HepG2 (cell line): ENCODE data around the gene SASH1. TPM values are rescaled to one million over a fixed set of nuclear protein-coding genes. Genes with fewer than 3 reads are reported as not detected.

ENCODE experiments used
- ATAC-seq: fragments of 200-7000 bp; cut with Tn5 transposase; 3 replicates; pipeline ENCODE4 v1.9.1; 2020; ENCODE audit warnings: mild to moderate bottlenecking, moderate library complexity
- BruUV-seq: library from RNA; stranded (reverse); fragments of 400-500 nt; replicated peaks from 2 replicates; lab custom pipeline; 2021; lab: Mats Ljungman, UMichigan
- CTCF ChIA-PET: fragments of 300-600 bp; formaldehyde crosslinking; extraction: SDS; loops from one replicate; lab custom pipeline; 2021; ENCODE audit warnings: low total read pairs, inconsistent platforms, low intra/inter-chr PET ratio; lab: Yijun Ruan, JAX
- POLR2A ChIA-PET: fragments of 350-600 bp; sonication (Branson Sonifier 250); formaldehyde crosslinking; loops from one replicate; lab custom pipeline; 2020; ENCODE audit warnings: antibody characterized with exemption, inconsistent platforms; lab: Yijun Ruan, JAX
- DNase-seq: peaks from one replicate; pipeline ENCODE4 v3.0.0-alpha.2; 2015; ENCODE audit warnings: low spot score
- FAIRE-seq: peaks from 3 replicates; lab custom pipeline; 2011; peaks lifted over from hg19 to GRCh38; lab: Jason Lieb, UNC
- H2AFZ ChIP-seq: one replicate; pipeline ENCODE4 v1.6.1; 2011; ENCODE audit warnings: low read length, inconsistent platforms
- H3K27ac ChIP-seq: fragments of 300-600 bp; 3 replicates; pipeline ENCODE4 v1.8.0; 2011; ENCODE audit warnings: mixed run types, mild to moderate bottlenecking, mixed read lengths, low read length, inconsistent platforms; ENCODE audit not compliant: insufficient read depth; ENCODE audit errors: extremely low read length
- H3K27me3 ChIP-seq, 2 experiments: fragments of 200-600 bp in 1 of 2; 2 replicates in 1 of 2; 3 replicates in 1 of 2; pipeline versions ENCODE4 v1.6.0 to v1.8.0; 2011; ENCODE audit warnings: low read length in 2 of 2, mild to moderate bottlenecking in 2 of 2, moderate library complexity in 2 of 2, inconsistent platforms in 1 of 2; ENCODE audit not compliant: insufficient read depth in 2 of 2, control insufficient read depth in 1 of 2
- H3K36me3 ChIP-seq, 2 experiments: fragments of 200-600 bp in 1 of 2; replicated peaks in 1 of 2; 2 replicates in 1 of 2; 3 replicates in 1 of 2; pipeline versions ENCODE4 v1.5.1 to v1.8.0; 2011; ENCODE audit warnings: low read length in 2 of 2, inconsistent platforms in 1 of 2; ENCODE audit not compliant: insufficient read depth in 2 of 2, control insufficient read depth in 1 of 2
- H3K4me1 ChIP-seq: 2 replicates; pipeline ENCODE4 v1.5.1; 2012; ENCODE audit warnings: low read length, inconsistent platforms; ENCODE audit not compliant: insufficient read depth
- H3K4me2 ChIP-seq: 2 replicates; pipeline ENCODE4 v1.6.0; 2011; ENCODE audit warnings: low read depth, low read length, inconsistent platforms
- H3K4me3 ChIP-seq, 3 experiments: fragments of 200-600 bp in 1 of 3; sonication (generic), shearing (Covaris generic) in 1 of 3; replicated peaks in 1 of 3; 2 replicates each; pipeline ENCODE4 v1.5.1; 2011 to 2016; ENCODE audit warnings: low read length in 3 of 3, inconsistent platforms in 2 of 3, low read depth in 2 of 3, mild to moderate bottlenecking in 2 of 3, control low read depth in 1 of 3, mixed read lengths in 1 of 3; ENCODE audit not compliant: insufficient read depth in 1 of 3
- H3K79me2 ChIP-seq: one replicate; pipeline ENCODE4 v1.6.1; 2011; ENCODE audit warnings: low read length, inconsistent platforms; ENCODE audit not compliant: insufficient read depth
- H3K9ac ChIP-seq: 2 replicates; pipeline ENCODE4 v1.6.0; 2011; ENCODE audit warnings: mild to moderate bottlenecking, low read depth, low read length, inconsistent platforms; ENCODE audit not compliant: insufficient read depth
- H3K9me3 ChIP-seq: 2 replicates; pipeline ENCODE4 v1.5.1; 2012; ENCODE audit warnings: mild to moderate bottlenecking, low read length
- H4K20me1 ChIP-seq: 2 replicates; pipeline ENCODE4 v1.6.0; 2011; ENCODE audit warnings: inconsistent platforms, mild to moderate bottlenecking, low read length, moderate library complexity; ENCODE audit not compliant: insufficient read depth
- BCL6 ChIP-seq: IDR thresholded peaks from 2 replicates; pipeline ENCODE4 v1.6.1; 2016; ENCODE audit warnings: missing genetic modification reagents, missing compliant biosample characterization
- ZFP1 ChIP-seq: IDR thresholded peaks from 2 replicates; pipeline ENCODE4 v1.6.1; 2016
- ZKSCAN8 ChIP-seq: IDR thresholded peaks from 2 replicates; pipeline ENCODE4 v1.6.1; 2016; ENCODE audit warnings: borderline replicate concordance, missing genetic modification reagents, missing compliant biosample characterization
- ZNF24 ChIP-seq: fragments of 450-650 bp; IDR thresholded peaks from 2 replicates; pipeline ENCODE4 v1.6.1; 2017; ENCODE audit warnings: antibody characterized with exemption, mild to moderate bottlenecking
- ZNF276 ChIP-seq: sonication (generic); formaldehyde crosslinking; IDR thresholded peaks from 2 replicates; pipeline ENCODE4 v1.4.0; 2020; ENCODE audit warnings: mild to moderate bottlenecking, low read depth, missing genetic modification reagents
- ZNF503 ChIP-seq: sonication (generic); formaldehyde crosslinking; IDR thresholded peaks from 2 replicates; pipeline ENCODE4 v1.4.0; 2020; ENCODE audit warnings: missing genetic modification reagents
- WGBS: methylation state at CpG from one replicate; pipeline ENCODE4 v1.1.6; 2017; ENCODE audit warnings: low lambda C conversion rate; 5-methylcytosine and 5-hydroxymethylcytosine counted together
- in situ Hi-C: cut with HindIII; loops from 2 replicates; pipeline ENCODE4 v1.10.0; 2017; ENCODE audit warnings: low pct_unique_long_range_greater_than_20kb; ENCODE audit not compliant: extremely low pct_ligation_motif_present
- intact Hi-C: fragments of 100-400 bp; cut with micrococcal nuclease; formaldehyde crosslinking; loops from one replicate; pipeline ENCODE4 v1.10.0; 2022; ENCODE audit not compliant: unreplicated experiment
- polyA plus RNA-seq, 8 experiments: library from polyadenylated mRNA; depleted of rRNA in 3 of 8; stranded (reverse) in 7 of 8; unstranded in 1 of 8; fragments of >200 nt; fragmentation: Illumina TruSeq in 4 of 8; extraction: Trizol in 4 of 8; gene quantifications; 2 replicates each; pipeline versions ENCODE4 v1.2.1 to v1.2.3, GENCODE V29; 2011 to 2016; ENCODE audit warnings: low read depth in 4 of 8, missing spikeins in 1 of 8, mixed read lengths in 1 of 8; ENCODE audit not compliant: insufficient read depth in 1 of 8
- total RNA-seq, 5 experiments: library from RNA; depleted of rRNA; stranded (reverse); fragments of >200 nt; fragmentation: Illumina TruSeq; extraction: Trizol; gene quantifications; 2 replicates each; pipeline ENCODE4 v1.2.3, GENCODE V29; 2016; ENCODE audit warnings: low read depth in 1 of 5
- TF ChIP-seq, protein P1 (sequence below): sonication (generic); formaldehyde crosslinking; IDR thresholded peaks from 2 replicates; pipeline ENCODE4 v1.5.0; 2020; ENCODE audit warnings: missing genetic modification reagents

The SASH1 gene
- total and polyA plus RNA-seq, 2 of the 13 experiments (the other 11 are each of a cell fraction or from before 2014, with no cell fraction given), result 7.5 to 8.2 TPM

DNA sequence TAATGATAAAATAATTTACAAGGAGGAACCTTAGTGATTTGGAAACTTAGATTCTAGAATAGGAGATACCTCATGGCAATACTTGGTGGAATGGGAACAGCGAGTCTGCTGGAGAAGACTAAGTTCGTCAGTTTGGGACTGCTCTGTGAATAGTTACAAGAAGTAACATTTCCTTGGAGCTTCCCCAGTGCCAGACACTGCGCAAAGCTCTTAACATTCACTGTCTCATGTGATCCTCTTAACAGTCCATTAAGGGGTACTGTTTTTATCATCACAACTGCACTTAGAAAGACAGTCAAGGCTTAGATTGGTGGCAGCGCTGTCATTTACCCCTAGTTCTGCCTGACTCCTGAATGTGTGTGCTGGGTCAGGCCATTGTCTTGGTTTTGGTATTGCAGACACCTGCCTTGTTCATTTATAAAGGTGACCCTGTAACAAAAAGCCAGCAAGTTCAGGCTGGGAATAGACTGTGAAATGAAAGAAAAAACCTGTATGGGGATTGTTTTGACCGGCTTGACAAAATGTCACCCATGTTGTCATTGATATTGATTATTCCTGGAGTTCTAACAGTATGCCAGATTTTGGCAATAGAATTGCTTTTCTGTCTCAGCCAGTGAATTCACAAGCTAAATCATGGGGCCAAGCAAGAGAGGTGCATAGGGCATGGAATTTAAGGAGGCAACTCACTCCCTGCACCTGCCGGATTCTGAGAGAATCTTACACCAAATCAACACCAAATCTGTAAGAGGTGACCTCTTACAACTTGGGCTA is 118.4 kb downstream of the SASH1 start:
- H2AFZ ChIP-seq, result no peak overlapping the region
- H3K4me3 ChIP-seq, result no peak overlapping the region
- FAIRE-seq (no peak), ATAC-seq (no peak)
- no peaks in the 10 kb centered on the region for H3K9me3 ChIP-seq
- no peaks in the 10 kb centered on the region for H3K27me3 ChIP-seq
- no peak overlapping the region for H3K9ac ChIP-seq
- CTCF ChIA-PET, result no interaction called here
- POLR2A ChIA-PET, result no interaction called here
- TF ChIP-seq, protein P1, sequence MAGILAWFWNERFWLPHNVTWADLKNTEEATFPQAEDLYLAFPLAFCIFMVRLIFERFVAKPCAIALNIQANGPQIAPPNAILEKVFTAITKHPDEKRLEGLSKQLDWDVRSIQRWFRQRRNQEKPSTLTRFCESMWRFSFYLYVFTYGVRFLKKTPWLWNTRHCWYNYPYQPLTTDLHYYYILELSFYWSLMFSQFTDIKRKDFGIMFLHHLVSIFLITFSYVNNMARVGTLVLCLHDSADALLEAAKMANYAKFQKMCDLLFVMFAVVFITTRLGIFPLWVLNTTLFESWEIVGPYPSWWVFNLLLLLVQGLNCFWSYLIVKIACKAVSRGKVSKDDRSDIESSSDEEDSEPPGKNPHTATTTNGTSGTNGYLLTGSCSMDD, result no peak
- TF ChIP-seq BCL6 (CRISPR knock-in tag), result peak; percentile 93
- TF ChIP-seq, all 625 proteins: peak for 1
- H3K4me1 ChIP-seq, result no peaks in the 10 kb centered on the region
- 96% methylated on average over 6 of the region's 6 CpGs for WGBS
- intact Hi-C loops, result loop anchor here (5.0 kb wide), 1 partner anchor 954 kb away; the partner anchor contains the start of gene SAMD5
- peaks cover 0 to 5% of the 10 kb centered on the region in 2 experiments; a peak in 1 of 5 replicates for H3K36me3 ChIP-seq
- BruUV-seq, result no TSS peak
- DNase-seq, result no peak
- H4K20me1 ChIP-seq, result 0 out of 2 replicates have a peak, but pooled peaks cover 4% of the 10 kb centered on the region
- in situ Hi-C loops, result loop anchor here (5.0 kb wide), 2 partner anchors 284 to 954 kb away; partner anchors contain the start of gene SAMD5
- no peaks in the 10 kb centered on the region for H3K79me2 ChIP-seq
- H3K27ac ChIP-seq, result no peak overlapping the region
- no peak overlapping the region for H3K4me2 ChIP-seq

- no peak for ATAC-seq
- Histone ChIP-seq H3K79me2 (no peaks in the 10 kb centered on the region), H3K27me3 (no peaks in the 10 kb centered on the region), H4K20me1 (0 out of 2 replicates have a peak, but pooled peaks cover 4% of the 10 kb centered on the region), H3K9me3 (no peaks in the 10 kb centered on the region), H3K4me1 (no peaks in the 10 kb centered on the region), H2AFZ (no peak overlapping the region), H3K4me3 (no peak overlapping the region), H3K36me3 (peaks cover 0 to 5% of the 10 kb centered on the region in 2 experiments; a peak in 1 of 5 replicates), H3K4me2 (no peak overlapping the region), H3K9ac (no peak overlapping the region), H3K27ac (no peak overlapping the region)
- DNase-seq, result no peak
- POLR2A ChIA-PET, result no interaction called here
- WGBS, result 88% methylated on average over 2 of the region's 2 CpGs
- intact Hi-C loops, result loop anchor here (5.0 kb wide), 1 partner anchor 955 kb away; the partner anchor contains the start of gene SAMD5
- no peak for FAIRE-seq
- in situ Hi-C loops, result loop anchor here (5.0 kb wide), 2 partner anchors 285 to 955 kb away; partner anchors contain the start of gene SAMD5
- CTCF ChIA-PET, result interaction anchor here (4.3 kb wide), 1 partner anchor 285 kb away, joined by 60 read pairs; no protein-coding TSS in a partner anchor
- BruUV-seq, result no TSS peak
- TF ChIP-seq ZNF276 (CRISPR knock-in tag) (no peak), ZNF503 (CRISPR knock-in tag) (no peak), ZKSCAN8 (CRISPR knock-in tag) (no peak), ZNF24 (no peak), ZFP1 (CRISPR knock-in tag) (no peak)
These were observed 119.4 kb downstream of the SASH1 start for GRCh38 chr6:148461986-148462577.
